Measurements from ENCODE around the gene NEUROD1.

Gene NEUROD1

DNA sequence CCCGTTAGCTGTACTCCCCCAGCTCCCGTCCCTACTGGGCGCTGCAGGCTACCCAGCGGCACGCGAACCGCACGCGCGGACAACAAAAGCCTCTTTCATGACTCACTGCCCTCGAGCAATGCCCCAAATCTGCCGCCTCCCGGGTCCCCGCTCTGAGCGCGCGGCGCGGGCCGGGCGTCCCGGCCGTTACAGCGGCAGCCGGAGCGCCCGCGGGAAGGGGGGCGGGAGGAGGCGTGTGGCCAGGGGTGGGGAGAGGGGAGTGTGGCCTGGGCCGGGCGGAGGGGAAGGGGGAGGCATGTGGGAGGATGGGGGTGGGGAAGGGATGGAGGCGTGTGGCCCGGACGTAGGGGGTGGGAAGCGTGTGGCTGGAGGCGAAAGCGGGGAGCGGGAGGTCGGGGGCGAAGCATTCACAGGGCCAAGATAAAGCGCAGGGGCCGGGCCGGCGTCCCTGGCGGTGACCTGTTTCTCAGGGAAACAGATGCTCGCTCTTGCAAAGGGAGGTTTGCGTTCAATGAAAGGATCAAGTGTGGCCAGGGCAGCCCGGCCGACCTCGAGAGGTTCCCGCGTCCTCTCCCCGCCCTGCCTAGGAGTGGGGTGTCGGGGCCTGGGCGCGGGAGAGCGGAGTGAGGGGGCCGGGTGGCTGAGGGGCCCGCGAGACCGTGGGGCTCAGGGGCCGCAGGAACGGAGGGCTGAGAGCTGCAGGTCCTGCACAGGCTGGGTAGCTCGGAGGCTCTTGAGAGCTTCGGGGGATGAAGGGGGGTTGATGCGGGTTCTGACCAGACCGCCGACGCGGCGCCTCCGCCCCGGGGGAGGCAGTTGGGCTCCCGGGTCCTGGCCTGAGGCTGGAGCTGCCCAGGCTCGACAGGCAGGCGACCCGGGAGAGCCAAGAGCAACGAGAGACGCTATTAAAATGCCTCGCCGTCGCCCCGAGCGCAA, 3.5 kb upstream of the NEUROD1 start:
- TF ChIP-seq TEAD4 (IDR thresholded peaks at IDR 0.05) (no peak), YY1 (IDR thresholded peaks at IDR 0.05; ENCODE audit: low read depth) (no peak), EP300 (IDR thresholded peaks at IDR 0.05; ENCODE audit: borderline replicate concordance) (no peak), TCF12 (IDR thresholded peaks at IDR 0.05; ENCODE audit: low read depth) (0 out of 2 replicates have a peak, but pooled peaks have one; percentile 13)
- TF ChIP-seq, protein P1, sequence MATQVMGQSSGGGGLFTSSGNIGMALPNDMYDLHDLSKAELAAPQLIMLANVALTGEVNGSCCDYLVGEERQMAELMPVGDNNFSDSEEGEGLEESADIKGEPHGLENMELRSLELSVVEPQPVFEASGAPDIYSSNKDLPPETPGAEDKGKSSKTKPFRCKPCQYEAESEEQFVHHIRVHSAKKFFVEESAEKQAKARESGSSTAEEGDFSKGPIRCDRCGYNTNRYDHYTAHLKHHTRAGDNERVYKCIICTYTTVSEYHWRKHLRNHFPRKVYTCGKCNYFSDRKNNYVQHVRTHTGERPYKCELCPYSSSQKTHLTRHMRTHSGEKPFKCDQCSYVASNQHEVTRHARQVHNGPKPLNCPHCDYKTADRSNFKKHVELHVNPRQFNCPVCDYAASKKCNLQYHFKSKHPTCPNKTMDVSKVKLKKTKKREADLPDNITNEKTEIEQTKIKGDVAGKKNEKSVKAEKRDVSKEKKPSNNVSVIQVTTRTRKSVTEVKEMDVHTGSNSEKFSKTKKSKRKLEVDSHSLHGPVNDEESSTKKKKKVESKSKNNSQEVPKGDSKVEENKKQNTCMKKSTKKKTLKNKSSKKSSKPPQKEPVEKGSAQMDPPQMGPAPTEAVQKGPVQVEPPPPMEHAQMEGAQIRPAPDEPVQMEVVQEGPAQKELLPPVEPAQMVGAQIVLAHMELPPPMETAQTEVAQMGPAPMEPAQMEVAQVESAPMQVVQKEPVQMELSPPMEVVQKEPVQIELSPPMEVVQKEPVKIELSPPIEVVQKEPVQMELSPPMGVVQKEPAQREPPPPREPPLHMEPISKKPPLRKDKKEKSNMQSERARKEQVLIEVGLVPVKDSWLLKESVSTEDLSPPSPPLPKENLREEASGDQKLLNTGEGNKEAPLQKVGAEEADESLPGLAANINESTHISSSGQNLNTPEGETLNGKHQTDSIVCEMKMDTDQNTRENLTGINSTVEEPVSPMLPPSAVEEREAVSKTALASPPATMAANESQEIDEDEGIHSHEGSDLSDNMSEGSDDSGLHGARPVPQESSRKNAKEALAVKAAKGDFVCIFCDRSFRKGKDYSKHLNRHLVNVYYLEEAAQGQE (IDR thresholded peaks at IDR 0.05; ENCODE audit: low read depth) = no peak

DNA sequence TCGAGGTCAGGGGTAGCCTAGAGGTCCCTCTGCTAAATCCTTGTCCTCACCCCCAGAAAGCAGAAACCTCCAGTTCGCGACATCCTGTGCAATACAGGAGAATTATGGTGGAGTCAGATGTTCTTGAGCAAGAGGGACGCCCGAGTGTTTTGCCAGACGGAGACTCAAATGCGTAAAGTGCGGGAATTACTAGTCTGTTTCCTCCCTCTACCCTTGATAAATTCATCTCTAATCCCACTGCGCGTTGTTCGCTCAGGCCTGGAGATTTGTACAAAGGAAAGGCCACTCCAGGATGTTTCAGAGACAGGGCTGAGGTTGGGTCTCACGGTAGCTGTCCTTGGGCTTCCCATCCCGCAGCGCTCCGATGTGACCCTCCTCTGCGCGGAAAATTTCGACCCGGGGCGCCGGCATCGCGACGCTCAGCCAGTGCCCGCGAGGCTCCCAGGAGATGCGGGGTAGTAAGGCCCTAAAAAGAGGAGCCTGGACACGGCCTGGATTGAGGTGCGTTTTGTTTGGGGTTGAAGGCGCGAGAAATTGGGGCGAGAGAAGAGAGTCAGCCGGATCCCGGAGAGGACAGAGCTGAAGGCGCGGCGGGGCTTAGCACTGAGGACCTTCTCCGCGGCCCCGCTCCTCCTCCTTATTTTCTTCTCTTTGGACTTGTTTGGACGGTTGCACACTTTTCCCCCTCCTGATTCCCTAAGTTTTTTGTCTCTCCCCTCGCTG, 2.6 kb upstream of the NEUROD1 start:
- TF ChIP-seq RAD21 (IDR thresholded peaks at IDR 0.05; ENCODE audit: low read depth) (no peak), TAF1 (IDR thresholded peaks at IDR 0.05; ENCODE audit: low read depth) (no peak), NFIC (IDR thresholded peaks at IDR 0.05) (no peak), EP300 (IDR thresholded peaks at IDR 0.05; ENCODE audit: borderline replicate concordance) (no peak), FOXM1 (IDR thresholded peaks at IDR 0.05; ENCODE audit: borderline replicate concordance, low read depth) (no peak), EGR1 (IDR thresholded peaks at IDR 0.05) (no peak)
- TF ChIP-seq, protein P1 (IDR thresholded peaks at IDR 0.05; ENCODE audit: low read depth) = 0 out of 2 replicates have a peak, but pooled peaks have one; percentile 3

DNA sequence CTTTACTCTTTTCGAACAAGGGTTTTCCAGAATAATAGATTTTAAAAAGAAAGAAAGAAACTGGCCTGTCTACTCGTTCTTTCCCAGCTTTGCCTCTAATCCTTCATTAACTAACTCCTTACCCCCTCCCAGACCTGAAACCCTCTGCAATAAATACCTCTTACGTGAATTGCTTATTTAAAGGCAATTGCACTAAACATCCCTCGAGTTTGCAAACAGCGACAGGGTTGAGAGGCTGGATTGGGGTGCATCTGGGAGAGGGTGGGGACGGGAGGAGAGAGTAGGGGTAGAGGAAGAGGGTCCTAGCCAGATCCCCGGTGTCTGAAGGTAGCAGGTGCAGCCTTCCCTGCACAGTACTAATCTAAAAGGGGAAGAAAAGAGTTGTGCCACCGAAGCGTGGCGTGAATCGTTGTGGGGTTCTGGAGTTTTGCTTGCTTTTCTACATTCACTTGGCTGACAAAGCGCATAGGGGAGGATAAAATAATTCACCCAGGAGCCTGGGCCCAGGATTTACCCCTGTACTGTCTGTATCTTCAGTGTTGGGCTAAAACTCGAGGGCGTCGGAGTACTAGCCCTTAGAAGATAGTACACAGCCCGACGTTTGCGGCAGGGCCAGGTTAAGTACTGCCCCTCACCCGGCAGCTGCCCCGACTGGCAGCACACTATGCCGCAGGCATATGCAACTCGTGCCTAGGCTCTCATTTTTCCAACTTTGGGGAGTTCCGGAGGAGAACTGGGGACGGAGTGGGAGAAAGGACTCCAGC, 1.9 kb upstream of the NEUROD1 start:
- no peak for TF ChIP-seq NFIC (IDR thresholded peaks at IDR 0.05)
- TF ChIP-seq TEAD4 (IDR thresholded peaks at IDR 0.05) = no peak
- no peak for TF ChIP-seq CREB1 (IDR thresholded peaks at IDR 0.05; ENCODE audit: low read depth)
- no peak for TF ChIP-seq TCF12 (IDR thresholded peaks at IDR 0.05; ENCODE audit: low read depth)
- TF ChIP-seq EP300 (IDR thresholded peaks at IDR 0.05; ENCODE audit: borderline replicate concordance) = no peak
- TF ChIP-seq, protein P2, sequence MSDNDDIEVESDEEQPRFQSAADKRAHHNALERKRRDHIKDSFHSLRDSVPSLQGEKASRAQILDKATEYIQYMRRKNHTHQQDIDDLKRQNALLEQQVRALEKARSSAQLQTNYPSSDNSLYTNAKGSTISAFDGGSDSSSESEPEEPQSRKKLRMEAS (IDR thresholded peaks at IDR 0.05) = no peak
- TF ChIP-seq CEBPB (IDR thresholded peaks at IDR 0.05) = no peak
- TF ChIP-seq, protein P3, sequence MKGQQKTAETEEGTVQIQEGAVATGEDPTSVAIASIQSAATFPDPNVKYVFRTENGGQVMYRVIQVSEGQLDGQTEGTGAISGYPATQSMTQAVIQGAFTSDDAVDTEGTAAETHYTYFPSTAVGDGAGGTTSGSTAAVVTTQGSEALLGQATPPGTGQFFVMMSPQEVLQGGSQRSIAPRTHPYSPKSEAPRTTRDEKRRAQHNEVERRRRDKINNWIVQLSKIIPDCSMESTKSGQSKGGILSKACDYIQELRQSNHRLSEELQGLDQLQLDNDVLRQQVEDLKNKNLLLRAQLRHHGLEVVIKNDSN (IDR thresholded peaks at IDR 0.05) = no peak
- TF ChIP-seq FOXM1 (IDR thresholded peaks at IDR 0.05; ENCODE audit: borderline replicate concordance, low read depth) = no peak
- no peak for TF ChIP-seq TAF1 (IDR thresholded peaks at IDR 0.05; ENCODE audit: low read depth)
- TF ChIP-seq, protein P1 (IDR thresholded peaks at IDR 0.05; ENCODE audit: low read depth) = no peak
- no peak for TF ChIP-seq RAD21 (IDR thresholded peaks at IDR 0.05; ENCODE audit: low read depth)
- no peak for TF ChIP-seq EGR1 (IDR thresholded peaks at IDR 0.05)
